HG03039 (cell line): ENCODE data around the gene CASP3.
"Not testable (repeated sequence)": the region's sequence is repeated elsewhere in the genome, so short reads cannot be mapped to it uniquely, and the experiment has no call there.

Experiments used
- ATAC-seq: cut with Tn5 transposase; IDR thresholded peaks from one replicate; pipeline ENCODE4 v1.9.1; 2021; ENCODE audit warnings: mild to moderate bottlenecking, moderate library complexity; ENCODE audit not compliant: unreplicated experiment

Gene CASP3

GRCh38 chr4:184598753-184599491 lies 50.3 kb downstream of the CASP3 start:
- ATAC-seq, result no peak

DNA sequence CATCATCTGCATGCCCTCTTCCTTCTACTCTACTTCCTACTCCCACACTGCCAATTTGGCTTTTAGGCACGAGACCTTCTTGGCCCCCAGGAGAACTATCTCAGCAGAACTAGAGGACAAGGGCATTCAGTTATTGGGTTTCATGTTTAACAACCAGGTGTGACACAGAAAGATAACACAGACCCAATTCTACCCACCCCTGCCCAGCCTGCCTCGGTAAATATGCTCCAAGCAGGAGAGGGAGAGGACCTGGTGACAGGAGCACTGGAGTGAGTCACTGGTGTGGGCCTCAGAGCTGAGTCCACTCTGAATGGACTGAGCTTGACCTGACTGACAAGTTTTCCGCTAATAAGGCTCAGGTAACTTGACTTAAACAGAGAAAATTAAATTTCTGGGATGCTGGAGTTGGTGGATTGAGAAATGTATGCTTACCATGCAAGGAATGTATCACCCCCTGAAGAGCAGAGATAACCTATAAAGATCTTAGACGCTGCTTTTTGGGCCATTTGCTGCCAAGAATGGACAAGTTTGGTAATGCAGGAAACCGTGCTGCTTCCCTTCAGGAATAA lies 52.5 kb downstream of the CASP3 start:
- ATAC-seq, result no peak

GRCh38 chr4:184596044-184596616 lies 53.1 kb downstream of the CASP3 start:
- no peak for ATAC-seq

DNA sequence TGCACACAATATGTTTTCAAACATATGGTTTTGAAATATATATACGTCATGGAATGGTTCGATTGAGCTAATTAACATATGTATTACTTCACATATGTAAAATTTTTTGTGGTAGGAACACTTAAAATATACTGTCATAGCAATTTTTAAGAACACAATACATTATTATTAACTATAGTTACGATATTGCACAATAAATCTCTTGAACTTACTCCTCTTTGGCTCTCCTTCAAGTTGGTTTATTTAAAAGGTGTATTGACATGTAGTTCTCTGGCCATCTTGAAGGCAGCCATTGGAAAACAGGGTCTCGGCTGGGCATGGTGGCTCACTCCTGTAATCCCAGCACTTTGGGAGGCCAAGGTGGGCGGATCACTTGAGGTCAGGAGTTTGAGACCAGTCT lies 53.8 kb downstream of the CASP3 start:
- no peak for ATAC-seq

GRCh38 chr4:184593461-184593860 lies 55.8 kb downstream of the CASP3 start:
- ATAC-seq, result no peak

- not testable (repeated sequence) for ATAC-seq
Measured at GRCh38 chr4:184591747-184592270, 57.4 kb downstream of the CASP3 start.

DNA sequence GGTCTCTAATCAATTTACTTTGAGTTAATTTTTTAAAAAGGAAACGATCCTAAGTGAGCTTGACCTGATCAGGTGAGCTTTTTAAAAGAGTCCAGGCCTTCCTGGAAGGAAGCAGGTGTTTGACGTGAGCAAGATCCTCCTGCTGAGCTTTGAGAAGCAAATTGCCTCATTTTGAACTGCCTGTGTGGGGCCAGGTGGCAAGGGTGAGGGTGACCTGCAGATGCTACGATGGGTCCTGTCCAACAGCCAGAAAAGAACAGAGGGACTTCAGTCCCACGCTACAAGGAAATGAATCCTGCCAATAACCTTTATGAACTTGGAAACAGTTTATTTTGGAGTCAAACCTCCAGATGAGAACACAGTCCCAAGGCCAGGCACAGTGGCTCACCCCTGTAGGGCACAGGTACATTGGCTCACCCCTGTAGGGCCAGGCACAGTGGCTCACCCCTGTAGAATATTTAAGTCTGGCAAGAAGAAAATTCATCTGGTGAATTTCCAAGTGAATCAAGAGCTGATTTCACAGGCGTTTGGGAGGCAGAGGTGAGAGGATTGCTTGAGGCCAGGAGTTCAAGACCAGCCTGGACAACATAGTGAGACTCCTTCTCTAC lies 58.1 kb downstream of the CASP3 start:
- ATAC-seq, result no peak

DNA sequence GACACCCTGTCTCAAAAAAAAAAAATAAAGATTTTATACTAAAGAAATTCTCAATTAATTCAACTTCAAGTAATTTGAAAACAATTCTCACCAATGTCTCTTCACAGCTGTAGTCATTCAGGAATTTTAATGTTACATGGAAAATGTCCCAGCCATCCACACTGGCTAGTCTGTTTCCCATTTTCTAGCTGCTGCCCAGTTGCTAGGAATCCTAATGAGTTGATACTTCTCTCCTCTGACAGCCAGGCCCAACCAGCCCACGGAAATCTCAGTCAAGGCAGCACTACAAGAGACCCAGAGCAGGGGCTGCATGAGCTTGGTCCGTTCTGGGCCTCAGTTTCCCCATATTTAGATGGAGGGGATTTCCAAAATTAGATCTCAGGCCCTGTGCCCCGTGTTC lies 59.1 kb downstream of the CASP3 start:
- ATAC-seq, result no peak

- ATAC-seq, result no peak
Measured at GRCh38 chr4:184588893-184589292, 60.4 kb downstream of the CASP3 start.

GRCh38 chr4:184587701-184588100 lies 61.5 kb downstream of the CASP3 start:
- no peak for ATAC-seq

GRCh38 chr4:184587221-184587620 lies 62.0 kb downstream of the CASP3 start:
- ATAC-seq, result no peak

GRCh38 chr4:184583738-184584502 lies 65.3 kb downstream of the CASP3 start:
- ATAC-seq, result no peak
